ENCODE data around the gene FIBP. TPM values are rescaled to one million over a fixed set of nuclear protein-coding genes. Genes with fewer than 3 reads are reported as not detected.
"Not testable (repeated sequence)": the region's sequence is repeated elsewhere in the genome, so short reads cannot be mapped to it uniquely, and the experiment has no call there.

The FIBP gene
- total RNA-seq, 4 donors from 2014 or later: 53.4 to 82.6 (median 75.9) TPM

GRCh38 chr11:65895482-65895981 lies 7.3 kb upstream of the FIBP start:
- Histone ChIP-seq H3K27ac (no peak overlapping the region), H3K4me1 (peaks cover 29 to 59% (median 47%) of the 10 kb centered on the region in 4 donors), H3K9me3 (no peaks in the 10 kb centered on the region), H3K27me3 (peaks cover 21% of the 10 kb centered on the region), H3K4me3 (no peak overlapping the region), H3K36me3 (no peaks in the 10 kb centered on the region)
- intact Hi-C loops (cut with DNase I; ENCODE audit: low total_unique reads): no loop called here
- in situ Hi-C loops (cut with MboI; ENCODE audit: low pct_ligation_motif_present in 1 of 4, low pct_unique_long_range_greater_than_20kb in 1 of 4, low sequenced_read_pairs in 3 of 4): loop anchor here in 2 of 4 donors (25.0 kb wide), 1 partner anchor 92 kb away; no protein-coding TSS in a partner anchor
- 89 to 90% methylated on average over 2 to 5 of the region's 5 CpGs for WGBS, 2 donors (ENCODE audit: low coverage in 1 of 2)
- TF ChIP-seq POLR2A (IDR thresholded peaks at IDR 0.05): no peak
- TF ChIP-seq POLR2AphosphoS5 (IDR thresholded peaks at IDR 0.05): no peak
- TF ChIP-seq EP300 (IDR thresholded peaks at IDR 0.05; ENCODE audit: low read depth): no peak
- no peak for TF ChIP-seq CTCF (IDR thresholded peaks at IDR 0.05)
- no peak for DNase-seq

- H3K4me3 ChIP-seq: peak overlapping the region in 2 of 4 donors; percentile 16 to 25
- H3K9me3 ChIP-seq: no peaks in the 10 kb centered on the region
- no peak for DNase-seq
- intact Hi-C loops (cut with DNase I; ENCODE audit: low total_unique reads) (no loop called here), in situ Hi-C loops (cut with MboI; ENCODE audit: low pct_ligation_motif_present in 1 of 4, low pct_unique_long_range_greater_than_20kb in 1 of 4, low sequenced_read_pairs in 3 of 4) (loop anchor here in 2 of 4 donors (25.0 kb wide), 1 partner anchor 93 kb away; no protein-coding TSS in a partner anchor)
- H3K27ac ChIP-seq: peak overlapping the region; percentile 95 to 99 (median 97)
- TF ChIP-seq POLR2A (IDR thresholded peaks at IDR 0.05): no peak
- TF ChIP-seq CTCF (IDR thresholded peaks at IDR 0.05): no peak
- no peak for TF ChIP-seq EP300 (IDR thresholded peaks at IDR 0.05; ENCODE audit: low read depth)
- no peak for TF ChIP-seq POLR2AphosphoS5 (IDR thresholded peaks at IDR 0.05)
- peaks cover 33 to 58% (median 46%) of the 10 kb centered on the region in 4 donors for H3K4me1 ChIP-seq
- no peaks in the 10 kb centered on the region for H3K36me3 ChIP-seq
- WGBS, 2 donors (ENCODE audit: low coverage in 1 of 2): 56 to 86% methylated on average over 2 to 16 of the region's 16 CpGs
- H3K27me3 ChIP-seq: peaks cover 11% of the 10 kb centered on the region
Measured at GRCh38 chr11:65894034-65894591, 5.8 kb upstream of the FIBP start.

- DNase-seq: no peak
- intact Hi-C loops (cut with DNase I; ENCODE audit: low total_unique reads) (no loop called here), in situ Hi-C loops (cut with MboI; ENCODE audit: low pct_ligation_motif_present in 1 of 4, low pct_unique_long_range_greater_than_20kb in 1 of 4, low sequenced_read_pairs in 3 of 4) (loop anchor here in 2 of 4 donors (25.0 kb wide), 1 partner anchor 95 kb away; no protein-coding TSS in a partner anchor)
- Histone ChIP-seq H3K4me3 (peak overlapping the region in 1 of 4 donors; percentile 25), H3K27me3 (no peaks in the 10 kb centered on the region), H3K4me1 (peaks cover 34 to 59% (median 50%) of the 10 kb centered on the region in 4 donors), H3K9me3 (no peaks in the 10 kb centered on the region), H3K36me3 (no peaks in the 10 kb centered on the region), H3K27ac (peak overlapping the region; percentile 95 to 99 (median 97))
- WGBS, 2 donors (ENCODE audit: low coverage in 1 of 2): 76 to 80% methylated on average over 3 to 10 of the region's 10 CpGs
- no peak for TF ChIP-seq POLR2AphosphoS5 (IDR thresholded peaks at IDR 0.05)
- TF ChIP-seq POLR2A (IDR thresholded peaks at IDR 0.05): no peak
- no peak for TF ChIP-seq EP300 (IDR thresholded peaks at IDR 0.05; ENCODE audit: low read depth)
- no peak for TF ChIP-seq CTCF (IDR thresholded peaks at IDR 0.05)
Measured at GRCh38 chr11:65892661-65893317, 4.5 kb upstream of the FIBP start.

- H3K9me3 ChIP-seq; intact Hi-C loops (cut with DNase I; ENCODE audit: low total_unique reads); H3K36me3 ChIP-seq; H3K27me3 ChIP-seq: not testable (repeated sequence)
- DNase-seq: peak; percentile 8
- 70% methylated on average over 5 of the region's 5 CpGs; no CpG with 5 or more reads in 1 of the 2 donors for WGBS, 2 donors (ENCODE audit: low coverage in 1 of 2)
- in situ Hi-C loops (cut with MboI; ENCODE audit: low pct_ligation_motif_present in 1 of 4, low pct_unique_long_range_greater_than_20kb in 1 of 4, low sequenced_read_pairs in 3 of 4): loop anchor here in 2 of 4 donors (25.0 kb wide), 1 partner anchor 95 kb away; no protein-coding TSS in a partner anchor
- Histone ChIP-seq H3K4me3 (peak overlapping the region in 2 of 4 donors; percentile 65 to 79), H3K4me1 (peaks cover 39 to 66% (median 57%) of the 10 kb centered on the region in 4 donors), H3K27ac (peak overlapping the region; percentile 95 to 99 (median 97))
Measured at GRCh38 chr11:65892137-65892540, 3.9 kb upstream of the FIBP start.
